A549 treated with Hydrocortisone at 1 μM for 4 hours (cell line): ENCODE data around the gene MYG1. TPM values are rescaled to one million over a fixed set of nuclear protein-coding genes. Genes with fewer than 3 reads are reported as not detected.

Experiments used
- total RNA-seq: library from RNA; stranded (reverse); fragments of 200-300 nt; extraction: Qiagen RNA extraction; gene quantifications from 5 replicates; pipeline ENCODE4 v1.2.3, GENCODE V29; 2022

The MYG1 gene
- total RNA-seq: 67.3 to 96.7 TPM (median 92.1 TPM) in 5 replicates

GRCh38 chr12:53299454-53300180 lies at the start of gene MYG1:
MYG1 (plus strand) TSS chr12:53299695; CDS start chr12:53299738, 43 bp downstream.

GRCh38 chr12:53267999-53268629 lies 31.4 kb upstream of the MYG1 start, which contains the start of gene ESPL1:
ESPL1 (plus strand) TSS chr12:53268299; CDS start chr12:53268767, 468 bp downstream.

GRCh38 chr12:53295070-53295890 lies 4.2 kb upstream of the MYG1 start, which contains the start of gene PFDN5:
PFDN5 (plus strand) TSS chr12:53295542; CDS start chr12:53295568, 26 bp downstream.

GRCh38 chr12:53336181-53336681 lies 36.7 kb downstream of the MYG1 start, which contains the start of gene SP7:
SP7 (minus strand) TSS chr12:53336354; CDS start chr12:53335646, 708 bp downstream.

Other genes starting within 250 kb of the MYG1 start
- gene TNS2, start 249.6 kb upstream of the MYG1 start, total RNA-seq: 45.0 to 60.3 TPM (median 57.6 TPM) in 5 replicates
- gene SPRYD3, start 220.3 kb upstream of the MYG1 start, total RNA-seq: 35.8 to 38.8 TPM (median 36.8 TPM) in 5 replicates
- gene IGFBP6, start 202.0 kb upstream of the MYG1 start, total RNA-seq: 148 to 249 TPM (median 240 TPM) in 5 replicates
- gene SOAT2, start 196.2 kb upstream of the MYG1 start, total RNA-seq: 0.10 to 0.37 TPM (median 0.26 TPM) in 5 replicates
- 14.4 to 17.3 TPM (median 16.5 TPM) in 5 replicates for gene ZNF740, start 119.0 kb upstream of the MYG1 start, total RNA-seq
- gene CSAD, start 118.8 kb upstream of the MYG1 start, total RNA-seq: 5.8 to 7.2 TPM (median 6.5 TPM) in 5 replicates
- 0.22 to 0.63 TPM (median 0.54 TPM) in 5 replicates for gene ITGB7, start 92.4 kb upstream of the MYG1 start, total RNA-seq
- 21.3 to 25.1 TPM (median 24.2 TPM) in 5 replicates for gene RARG, start 67.5 kb upstream of the MYG1 start, total RNA-seq
- gene ESPL1, start 31.4 kb upstream of the MYG1 start, total RNA-seq: 17.1 to 22.0 TPM (median 18.8 TPM) in 5 replicates
- gene PFDN5, start 4.2 kb upstream of the MYG1 start, total RNA-seq: 476 to 525 TPM (median 487 TPM) in 5 replicates
- gene AAAS, start 21.9 kb downstream of the MYG1 start, total RNA-seq: 74.0 to 81.7 TPM (median 77.0 TPM) in 5 replicates
- 0.06 TPM in 1 of 5 replicates, not detected in the others for gene SP7, start 36.7 kb downstream of the MYG1 start, total RNA-seq
- gene SP1, start 80.5 kb downstream of the MYG1 start, total RNA-seq: 17.1 to 25.1 TPM (median 21.0 TPM) in 5 replicates
- 0.56 to 1.1 TPM (median 0.88 TPM) in 5 replicates for gene AMHR2, start 124.2 kb downstream of the MYG1 start, total RNA-seq
- gene PRR13, start 142.0 kb downstream of the MYG1 start, total RNA-seq: 252 to 332 TPM (median 319 TPM) in 5 replicates
- gene PCBP2, start 152.4 kb downstream of the MYG1 start, total RNA-seq: 612 to 658 TPM (median 616 TPM) in 5 replicates
- 9.9 to 14.1 TPM (median 12.4 TPM) in 5 replicates for gene MAP3K12, start 199.8 kb downstream of the MYG1 start, total RNA-seq
- 44.9 to 57.8 TPM (median 50.5 TPM) in 5 replicates for gene TARBP2, start 201.6 kb downstream of the MYG1 start, total RNA-seq
- not detected in 5 replicates for gene NPFF, start 207.8 kb downstream of the MYG1 start, total RNA-seq